ELF-1 (cell line): Measurements from ENCODE around the gene NTN1.

Source experiments
- DNase-seq: peaks from one replicate; pipeline ENCODE4 v3.0.0-alpha.2; 2016; ENCODE audit warnings: low read depth, low spot score

The NTN1 gene

GRCh38 chr17:9215465-9215864 is 194.2 kb downstream of the NTN1 start:
- no peak for DNase-seq

- peak; percentile 66 for DNase-seq
These were observed 196.1 kb downstream of the NTN1 start for GRCh38 chr17:9217151-9218056.

- DNase-seq: peak; percentile 76
These were observed 196.8 kb downstream of the NTN1 start for GRCh38 chr17:9218064-9218635.

GRCh38 chr17:9218911-9219310 is 197.6 kb downstream of the NTN1 start:
- DNase-seq: no peak

- peak; percentile 84 for DNase-seq
These were observed 198.5 kb downstream of the NTN1 start for GRCh38 chr17:9219631-9220397.

- DNase-seq: peak; percentile 63
These were observed 199.3 kb downstream of the NTN1 start for GRCh38 chr17:9220398-9221146.

- peak; percentile 48 for DNase-seq
These were observed 200.0 kb downstream of the NTN1 start for GRCh38 chr17:9221147-9221921.

- DNase-seq: no peak
These were observed 200.5 kb downstream of the NTN1 start for GRCh38 chr17:9221922-9222180.

GRCh38 chr17:9223531-9223930 is 202.2 kb downstream of the NTN1 start:
- no peak for DNase-seq

GRCh38 chr17:9224485-9224884 is 203.2 kb downstream of the NTN1 start:
- no peak for DNase-seq

- peak; percentile 87 for DNase-seq
These were observed 204.2 kb downstream of the NTN1 start for GRCh38 chr17:9225305-9226101.

- DNase-seq: no peak
These were observed 205.0 kb downstream of the NTN1 start for GRCh38 chr17:9226130-9226793.

GRCh38 chr17:9226794-9227135 is 205.5 kb downstream of the NTN1 start:
- DNase-seq: no peak

- DNase-seq: no peak
These were observed 206.6 kb downstream of the NTN1 start for GRCh38 chr17:9227819-9228407.

GRCh38 chr17:9228408-9229159 is 207.3 kb downstream of the NTN1 start:
- DNase-seq: no peak

- no peak for DNase-seq
These were observed 208.0 kb downstream of the NTN1 start for GRCh38 chr17:9229160-9229825.

- DNase-seq: no peak
These were observed 208.5 kb downstream of the NTN1 start for GRCh38 chr17:9229826-9230201.

- no peak for DNase-seq
These were observed 209.0 kb downstream of the NTN1 start for GRCh38 chr17:9230346-9230745.
